DMS153 (cell line): Measurements from ENCODE around the gene C10orf143.

Source experiments
- DNase-seq: peaks from one replicate; lab custom pipeline; 2025; lab: John Stamatoyannopoulos, UW

The C10orf143 gene

GRCh38 chr10:130014263-130015074 is 96.2 kb downstream of the C10orf143 start:
- no peak for DNase-seq
